ENCODE results near the gene MCF2L2. TPM values are rescaled to one million over a fixed set of nuclear protein-coding genes. Genes with fewer than 3 reads are reported as not detected.

Gene MCF2L2
- total and polyA plus RNA-seq, 2 donors (not counting 3 experiments of a cell fraction or from before 2014, with no cell fraction given): 0.15 to 1.1 TPM

DNA sequence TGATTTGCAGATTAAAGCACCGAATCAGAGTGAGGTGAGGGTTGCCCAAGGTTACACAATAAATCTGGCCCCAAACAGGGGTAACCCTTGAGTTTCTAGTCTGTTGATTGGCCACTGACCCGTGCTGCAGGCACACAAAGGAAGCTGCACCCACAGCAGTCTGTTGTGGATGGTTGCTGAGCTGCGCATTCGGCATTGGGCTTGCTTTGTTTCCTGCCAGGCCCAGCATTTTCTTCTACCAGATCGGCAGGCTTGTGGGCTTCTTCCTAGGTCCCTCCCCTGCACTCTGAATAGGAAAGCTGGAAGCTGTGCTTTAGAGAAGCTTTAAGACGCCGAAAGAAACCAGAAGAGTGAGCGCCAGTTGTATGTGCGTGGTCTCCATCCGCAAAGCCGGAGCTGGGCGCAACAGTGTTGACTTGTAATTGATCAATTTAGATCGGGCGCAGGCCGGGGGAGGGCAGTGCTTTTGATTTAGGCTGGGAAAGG lies 163.2 kb downstream of the MCF2L2 start:
- H3K9me3 ChIP-seq (replicated peaks; ENCODE audit: control insufficient read depth, insufficient read depth, low read length): no peaks in the 10 kb centered on the region
- ChIA-PET POLR2A (no interaction called here), CTCF (interaction anchor here (0.9 to 2.4 kb wide), 10 partner anchors 8 to 117 kb away, joined by 3 to 15 read pairs (median 6); partner anchors contain the start of gene B3GNT5)
- H3K4me1 ChIP-seq (ENCODE audit: control insufficient read depth, extremely low read depth, insufficient read depth, low read length): peaks cover 18% of the 10 kb centered on the region
- peaks cover 35% of the 10 kb centered on the region for H3K79me2 ChIP-seq (ENCODE audit: control insufficient read depth, insufficient read depth, low read length)
- no peaks in the 10 kb centered on the region for H3K9me1 ChIP-seq (replicated peaks; ENCODE audit: control insufficient read depth, extremely low read depth, insufficient read depth, low read length)
- H3K27ac ChIP-seq (ENCODE audit: insufficient read depth, low read depth, low read length): peak overlapping the region; percentile 8
- no peak for DNase-seq (ENCODE audit: low read depth, low spot score)
- no peak for TF ChIP-seq POLR2A (IDR thresholded peaks at IDR 0.05; ENCODE audit: low read depth, low read length)
- TF ChIP-seq, protein P1, sequence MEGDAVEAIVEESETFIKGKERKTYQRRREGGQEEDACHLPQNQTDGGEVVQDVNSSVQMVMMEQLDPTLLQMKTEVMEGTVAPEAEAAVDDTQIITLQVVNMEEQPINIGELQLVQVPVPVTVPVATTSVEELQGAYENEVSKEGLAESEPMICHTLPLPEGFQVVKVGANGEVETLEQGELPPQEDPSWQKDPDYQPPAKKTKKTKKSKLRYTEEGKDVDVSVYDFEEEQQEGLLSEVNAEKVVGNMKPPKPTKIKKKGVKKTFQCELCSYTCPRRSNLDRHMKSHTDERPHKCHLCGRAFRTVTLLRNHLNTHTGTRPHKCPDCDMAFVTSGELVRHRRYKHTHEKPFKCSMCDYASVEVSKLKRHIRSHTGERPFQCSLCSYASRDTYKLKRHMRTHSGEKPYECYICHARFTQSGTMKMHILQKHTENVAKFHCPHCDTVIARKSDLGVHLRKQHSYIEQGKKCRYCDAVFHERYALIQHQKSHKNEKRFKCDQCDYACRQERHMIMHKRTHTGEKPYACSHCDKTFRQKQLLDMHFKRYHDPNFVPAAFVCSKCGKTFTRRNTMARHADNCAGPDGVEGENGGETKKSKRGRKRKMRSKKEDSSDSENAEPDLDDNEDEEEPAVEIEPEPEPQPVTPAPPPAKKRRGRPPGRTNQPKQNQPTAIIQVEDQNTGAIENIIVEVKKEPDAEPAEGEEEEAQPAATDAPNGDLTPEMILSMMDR (IDR thresholded peaks at IDR 0.05; ENCODE audit: extremely low read depth in 1 of 2, insufficient read depth in 1 of 2, low read depth in 1 of 2, low read length in 2 of 2): no peak
- no peak for TF ChIP-seq FOS (IDR thresholded peaks at IDR 0.05; ENCODE audit: borderline replicate concordance, insufficient read depth, low read length)
- no peak for TF ChIP-seq JUN (IDR thresholded peaks at IDR 0.05; ENCODE audit: borderline replicate concordance, insufficient read depth, insufficient read length, low read depth)
- TF ChIP-seq MYC (IDR thresholded peaks at IDR 0.05; ENCODE audit: low read depth, low read length): no peak
- TF ChIP-seq POLR2AphosphoS5 (IDR thresholded peaks at IDR 0.05; ENCODE audit: insufficient read depth, low read depth, low read length): no peak
- no peak for TF ChIP-seq EZH2 (IDR thresholded peaks at IDR 0.05; ENCODE audit: borderline replicate concordance, low read depth, low read length, severe bottlenecking)
- TF ChIP-seq, protein P2, sequence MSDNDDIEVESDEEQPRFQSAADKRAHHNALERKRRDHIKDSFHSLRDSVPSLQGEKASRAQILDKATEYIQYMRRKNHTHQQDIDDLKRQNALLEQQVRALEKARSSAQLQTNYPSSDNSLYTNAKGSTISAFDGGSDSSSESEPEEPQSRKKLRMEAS (IDR thresholded peaks at IDR 0.05; ENCODE audit: insufficient read depth, insufficient read length): no peak
- no peak for TF ChIP-seq GATA2 (IDR thresholded peaks at IDR 0.05; ENCODE audit: insufficient read depth, insufficient read length, low read depth, low read length)
- no peaks in the 10 kb centered on the region for H4K20me1 ChIP-seq (replicated peaks; ENCODE audit: control insufficient read depth, extremely low read depth, insufficient read depth, low read length)
- dilution Hi-C loops (cut with MboI; ENCODE audit: extremely low pct_ligation_motif_present, low sequenced_read_pairs) (no loop called here), intact Hi-C loops (cut with micrococcal nuclease) (no loop called here)
- no peak overlapping the region for H3K4me2 ChIP-seq (ENCODE audit: insufficient read depth, low read length)
- no peaks in the 10 kb centered on the region for H3K27me3 ChIP-seq (ENCODE audit: control insufficient read depth in 2 of 2, insufficient read depth in 2 of 2, low read length in 2 of 2)
- H3K36me3 ChIP-seq (ENCODE audit: control insufficient read depth in 2 of 2, extremely low read depth in 1 of 2, insufficient read depth in 2 of 2, low read length in 2 of 2): peaks cover 0 to 4% of the 10 kb centered on the region in 2 experiments
- H3K4me3 ChIP-seq (replicated peaks in 1 of 3; ENCODE audit: insufficient read depth in 1 of 3, low read depth in 1 of 3, low read length in 3 of 3): no peak overlapping the region
- no TSS peak for BruUV-seq (replicated peaks)
- no peak overlapping the region for H3K9ac ChIP-seq (replicated peaks; ENCODE audit: extremely low read depth, insufficient read depth, low read length)
- FAIRE-seq: no peak
- H2AFZ ChIP-seq (ENCODE audit: low read depth, low read length): no peak overlapping the region
